OCI-LY3 (cell line): Measurements from ENCODE around the gene FANCC.

Experiments
- EZH2phosphoT487 ChIP-seq: fragments of 200-600 bp; shearing (Covaris generic); IDR thresholded peaks from 2 replicates; pipeline ENCODE4 v1.6.1; 2018; ENCODE audit warnings: antibody characterized with exemption, mixed run types, low read depth
- TF ChIP-seq, protein P1 (sequence below): fragments of 200-600, 300-600 bp; sonication (generic); IDR thresholded peaks from 2 replicates; pipeline ENCODE4 v1.5.1; 2014; ENCODE audit warnings: antibody characterized with exemption, low read length, low read depth

GRCh38 chr9:95268681-95269080 is 48.8 kb downstream of the FANCC start:
- TF ChIP-seq, protein P1, sequence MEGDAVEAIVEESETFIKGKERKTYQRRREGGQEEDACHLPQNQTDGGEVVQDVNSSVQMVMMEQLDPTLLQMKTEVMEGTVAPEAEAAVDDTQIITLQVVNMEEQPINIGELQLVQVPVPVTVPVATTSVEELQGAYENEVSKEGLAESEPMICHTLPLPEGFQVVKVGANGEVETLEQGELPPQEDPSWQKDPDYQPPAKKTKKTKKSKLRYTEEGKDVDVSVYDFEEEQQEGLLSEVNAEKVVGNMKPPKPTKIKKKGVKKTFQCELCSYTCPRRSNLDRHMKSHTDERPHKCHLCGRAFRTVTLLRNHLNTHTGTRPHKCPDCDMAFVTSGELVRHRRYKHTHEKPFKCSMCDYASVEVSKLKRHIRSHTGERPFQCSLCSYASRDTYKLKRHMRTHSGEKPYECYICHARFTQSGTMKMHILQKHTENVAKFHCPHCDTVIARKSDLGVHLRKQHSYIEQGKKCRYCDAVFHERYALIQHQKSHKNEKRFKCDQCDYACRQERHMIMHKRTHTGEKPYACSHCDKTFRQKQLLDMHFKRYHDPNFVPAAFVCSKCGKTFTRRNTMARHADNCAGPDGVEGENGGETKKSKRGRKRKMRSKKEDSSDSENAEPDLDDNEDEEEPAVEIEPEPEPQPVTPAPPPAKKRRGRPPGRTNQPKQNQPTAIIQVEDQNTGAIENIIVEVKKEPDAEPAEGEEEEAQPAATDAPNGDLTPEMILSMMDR: peak; percentile 71
- no peak for TF ChIP-seq EZH2phosphoT487
